PC-9 (cell line): ENCODE measurements around the gene LRFN5.

ENCODE experiments used
- CTCF ChIP-seq: fragments of 200-600 bp; sonication (generic); conservative IDR thresholded peaks from 2 replicates; pipeline ENCODE4 v1.6.1; 2017; ENCODE audit warnings: mixed run types, antibody characterized with exemption, mild to moderate bottlenecking, moderate library complexity
- EZH2 ChIP-seq: fragments of 200-600 bp; sonication (generic); IDR thresholded peaks from 2 replicates; pipeline ENCODE4 v1.8.0; 2017; ENCODE audit warnings: antibody characterized with exemption, low read depth

GRCh38 chr14:41609704-41610183 lies 3.1 kb downstream of the LRFN5 start:
- TF ChIP-seq CTCF (no peak), EZH2 (no peak)
